Articular chondrocyte of knee joint (primary cell): ENCODE data around the gene RBMS3. TPM values are rescaled to one million over a fixed set of nuclear protein-coding genes. Genes with fewer than 3 reads are reported as not detected.

Experiments
- small RNA-seq: library from RNA; depleted of rRNA; stranded (forward); fragments of <200 nt; gene quantifications from one replicate; pipeline ENCODE3, GENCODE V24; 2012
- total RNA-seq: library from RNA; depleted of rRNA; stranded (reverse); fragments of >200 nt; gene quantifications from 2 replicates; pipeline ENCODE4 v1.2.3, GENCODE V29; 2012

Gene RBMS3
- total RNA-seq, result 123 and 125 TPM in 2 replicates

GRCh38 chr3:29280404-29281093 lies at the start of gene RBMS3:
Gene RBMS3 (plus strand): TSS chr3:29281071.

Small RNA genes lying within 50 kb of the gene (small RNA-seq; reads per million reads assigned to genes)
- gene MTND4LP9, result not detected
